HepG2 (cell line): Measurements from ENCODE around the gene TMEM95. TPM values are rescaled to one million over a fixed set of nuclear protein-coding genes. Genes with fewer than 3 reads are reported as not detected.

ENCODE experiments used
- ATAC-seq: fragments of 200-7000 bp; cut with Tn5 transposase; 3 replicates; pipeline ENCODE4 v1.9.1; 2020; ENCODE audit warnings: mild to moderate bottlenecking, moderate library complexity
- BruUV-seq: library from RNA; stranded (reverse); fragments of 400-500 nt; replicated peaks from 2 replicates; lab custom pipeline; 2021; lab: Mats Ljungman, UMichigan
- CTCF ChIA-PET: fragments of 300-600 bp; formaldehyde crosslinking; extraction: SDS; loops from one replicate; lab custom pipeline; 2021; ENCODE audit warnings: low total read pairs, inconsistent platforms, low intra/inter-chr PET ratio; lab: Yijun Ruan, JAX
- POLR2A ChIA-PET: fragments of 350-600 bp; sonication (Branson Sonifier 250); formaldehyde crosslinking; loops from one replicate; lab custom pipeline; 2020; ENCODE audit warnings: antibody characterized with exemption, inconsistent platforms; lab: Yijun Ruan, JAX
- DNase-seq: peaks from one replicate; pipeline ENCODE4 v3.0.0-alpha.2; 2015; ENCODE audit warnings: low spot score
- FAIRE-seq: peaks from 3 replicates; lab custom pipeline; 2011; peaks lifted over from hg19 to GRCh38; lab: Jason Lieb, UNC
- H2AFZ ChIP-seq: one replicate; pipeline ENCODE4 v1.6.1; 2011; ENCODE audit warnings: low read length, inconsistent platforms
- H3K27ac ChIP-seq: fragments of 300-600 bp; 3 replicates; pipeline ENCODE4 v1.8.0; 2011; ENCODE audit warnings: mixed run types, mild to moderate bottlenecking, mixed read lengths, low read length, inconsistent platforms; ENCODE audit not compliant: insufficient read depth; ENCODE audit errors: extremely low read length
- H3K27me3 ChIP-seq, 2 experiments: fragments of 200-600 bp in 1 of 2; 2 replicates in 1 of 2; 3 replicates in 1 of 2; pipeline versions ENCODE4 v1.6.0 to v1.8.0; 2011; ENCODE audit warnings: low read length in 2 of 2, mild to moderate bottlenecking in 2 of 2, moderate library complexity in 2 of 2, inconsistent platforms in 1 of 2; ENCODE audit not compliant: insufficient read depth in 2 of 2, control insufficient read depth in 1 of 2
- H3K36me3 ChIP-seq, 2 experiments: fragments of 200-600 bp in 1 of 2; replicated peaks in 1 of 2; 2 replicates in 1 of 2; 3 replicates in 1 of 2; pipeline versions ENCODE4 v1.5.1 to v1.8.0; 2011; ENCODE audit warnings: low read length in 2 of 2, inconsistent platforms in 1 of 2; ENCODE audit not compliant: insufficient read depth in 2 of 2, control insufficient read depth in 1 of 2
- H3K4me1 ChIP-seq: 2 replicates; pipeline ENCODE4 v1.5.1; 2012; ENCODE audit warnings: low read length, inconsistent platforms; ENCODE audit not compliant: insufficient read depth
- H3K4me2 ChIP-seq: 2 replicates; pipeline ENCODE4 v1.6.0; 2011; ENCODE audit warnings: low read depth, low read length, inconsistent platforms
- H3K4me3 ChIP-seq, 3 experiments: fragments of 200-600 bp in 1 of 3; sonication (generic), shearing (Covaris generic) in 1 of 3; replicated peaks in 1 of 3; 2 replicates each; pipeline ENCODE4 v1.5.1; 2011 to 2016; ENCODE audit warnings: low read length in 3 of 3, inconsistent platforms in 2 of 3, low read depth in 2 of 3, mild to moderate bottlenecking in 2 of 3, control low read depth in 1 of 3, mixed read lengths in 1 of 3; ENCODE audit not compliant: insufficient read depth in 1 of 3
- H3K79me2 ChIP-seq: one replicate; pipeline ENCODE4 v1.6.1; 2011; ENCODE audit warnings: low read length, inconsistent platforms; ENCODE audit not compliant: insufficient read depth
- H3K9ac ChIP-seq: 2 replicates; pipeline ENCODE4 v1.6.0; 2011; ENCODE audit warnings: mild to moderate bottlenecking, low read depth, low read length, inconsistent platforms; ENCODE audit not compliant: insufficient read depth
- H3K9me3 ChIP-seq: 2 replicates; pipeline ENCODE4 v1.5.1; 2012; ENCODE audit warnings: mild to moderate bottlenecking, low read length
- H4K20me1 ChIP-seq: 2 replicates; pipeline ENCODE4 v1.6.0; 2011; ENCODE audit warnings: inconsistent platforms, mild to moderate bottlenecking, low read length, moderate library complexity; ENCODE audit not compliant: insufficient read depth
- ERF ChIP-seq: IDR thresholded peaks from 2 replicates; pipeline ENCODE4 v1.6.1; 2018; ENCODE audit warnings: missing biosample characterization, missing genetic modification reagents
- HNRNPUL1 ChIP-seq: fragments of 200-400 bp; formaldehyde crosslinking; IDR thresholded peaks from 2 replicates; pipeline ENCODE4 v1.6.1; 2017; ENCODE audit warnings: low read depth, mild to moderate bottlenecking, low read length, moderate library complexity
- IRF2 ChIP-seq: IDR thresholded peaks from 2 replicates; pipeline ENCODE4 v1.6.1; 2018; ENCODE audit warnings: missing genetic modification reagents, missing compliant biosample characterization
- KLF15 ChIP-seq: sonication (generic); formaldehyde crosslinking; IDR thresholded peaks from 2 replicates; pipeline ENCODE4 v1.8.1; 2023; ENCODE audit warnings: borderline replicate concordance, mild to moderate bottlenecking, inconsistent platforms, missing genetic modification reagents, mixed read lengths
- MAFK ChIP-seq, 2 experiments: IDR thresholded peaks in 1 of 2; conservative IDR thresholded peaks in 1 of 2; 2 replicates each; pipeline ENCODE4 v1.6.1; 2011; ENCODE audit warnings: improper control_type of control experiment in 2 of 2, low read length in 2 of 2
- MBNL3 ChIP-seq: fragments of 250-450 bp; sonication (Bioruptor Pico); conservative IDR thresholded peaks from 2 replicates; pipeline ENCODE4 v1.8.0; 2022; ENCODE audit warnings: mild to moderate bottlenecking, inconsistent platforms
- NFATC3 ChIP-seq: sonication (generic); formaldehyde crosslinking; IDR thresholded peaks from 2 replicates; pipeline ENCODE4 v1.5.1; 2020; ENCODE audit warnings: mild to moderate bottlenecking, missing genetic modification reagents
- NFE2 ChIP-seq: sonication (generic); formaldehyde crosslinking; IDR thresholded peaks from 2 replicates; pipeline ENCODE4 v1.4.0; 2020; ENCODE audit warnings: missing genetic modification reagents
- PAX8 ChIP-seq: sonication (generic); formaldehyde crosslinking; IDR thresholded peaks from 2 replicates; pipeline ENCODE4 v1.8.0; 2022; ENCODE audit warnings: mild to moderate bottlenecking, missing genetic modification reagents, borderline replicate concordance
- PCBP1 ChIP-seq: fragments of 200-400 bp; formaldehyde crosslinking; IDR thresholded peaks from 2 replicates; pipeline ENCODE4 v1.6.1; 2017; ENCODE audit warnings: mild to moderate bottlenecking, low read depth, low read length, borderline replicate concordance
- TBX2 ChIP-seq: sonication (generic); formaldehyde crosslinking; IDR thresholded peaks from 2 replicates; pipeline ENCODE4 v1.5.0; 2020; ENCODE audit warnings: missing genetic modification reagents, mild to moderate bottlenecking, borderline replicate concordance
- TGIF2 ChIP-seq: IDR thresholded peaks from 2 replicates; pipeline ENCODE4 v1.6.1; 2016; ENCODE audit warnings: control low read depth, missing compliant biosample characterization
- ZBTB42 ChIP-seq: sonication (generic); formaldehyde crosslinking; IDR thresholded peaks from 2 replicates; pipeline ENCODE4 v1.5.0; 2020; ENCODE audit warnings: mild to moderate bottlenecking, missing genetic modification reagents
- ZFYVE20 ChIP-seq: sonication (generic); formaldehyde crosslinking; IDR thresholded peaks from 2 replicates; pipeline ENCODE4 v1.8.0; 2023; ENCODE audit warnings: low read depth, mild to moderate bottlenecking, moderate library complexity, missing genetic modification reagents, borderline replicate concordance
- ZNF232 ChIP-seq: sonication (generic); formaldehyde crosslinking; IDR thresholded peaks from 2 replicates; pipeline ENCODE4 v1.4.0; 2020; ENCODE audit warnings: missing genetic modification reagents, borderline replicate concordance
- ZNF543 ChIP-seq: sonication (generic); formaldehyde crosslinking; IDR thresholded peaks from 2 replicates; pipeline ENCODE4 v1.4.0; 2020; ENCODE audit warnings: mild to moderate bottlenecking, missing genetic modification reagents
- ZNF550 ChIP-seq: sonication (generic); formaldehyde crosslinking; IDR thresholded peaks from 2 replicates; pipeline ENCODE4 v1.4.0; 2020; ENCODE audit warnings: mild to moderate bottlenecking, missing genetic modification reagents, borderline replicate concordance
- WGBS: methylation state at CpG from one replicate; pipeline ENCODE4 v1.1.6; 2017; ENCODE audit warnings: low lambda C conversion rate; 5-methylcytosine and 5-hydroxymethylcytosine counted together
- in situ Hi-C: cut with HindIII; loops from 2 replicates; pipeline ENCODE4 v1.10.0; 2017; ENCODE audit warnings: low pct_unique_long_range_greater_than_20kb; ENCODE audit not compliant: extremely low pct_ligation_motif_present
- intact Hi-C: fragments of 100-400 bp; cut with micrococcal nuclease; formaldehyde crosslinking; loops from one replicate; pipeline ENCODE4 v1.10.0; 2022; ENCODE audit not compliant: unreplicated experiment
- polyA plus RNA-seq, 8 experiments: library from polyadenylated mRNA; depleted of rRNA in 3 of 8; stranded (reverse) in 7 of 8; unstranded in 1 of 8; fragments of >200 nt; fragmentation: Illumina TruSeq in 4 of 8; extraction: Trizol in 4 of 8; gene quantifications; 2 replicates each; pipeline versions ENCODE4 v1.2.1 to v1.2.3, GENCODE V29; 2011 to 2016; ENCODE audit warnings: low read depth in 4 of 8, missing spikeins in 1 of 8, mixed read lengths in 1 of 8; ENCODE audit not compliant: insufficient read depth in 1 of 8
- total RNA-seq, 5 experiments: library from RNA; depleted of rRNA; stranded (reverse); fragments of >200 nt; fragmentation: Illumina TruSeq; extraction: Trizol; gene quantifications; 2 replicates each; pipeline ENCODE4 v1.2.3, GENCODE V29; 2016; ENCODE audit warnings: low read depth in 1 of 5
- TF ChIP-seq, protein P1 (sequence below), 2 experiments: sonication (generic) in 1 of 2; formaldehyde crosslinking in 1 of 2; IDR thresholded peaks; 2 replicates each; pipeline versions ENCODE4 v1.5.1 to v1.6.1; 2011 to 2020; ENCODE audit warnings: borderline replicate concordance in 1 of 2, low read depth in 1 of 2, low read length in 1 of 2, mild to moderate bottlenecking in 1 of 2, missing genetic modification reagents in 1 of 2, moderate library complexity in 1 of 2

Gene TMEM95
- total and polyA plus RNA-seq, 2 of the 13 experiments (the other 11 are each of a cell fraction or from before 2014, with no cell fraction given): not detected

- TF ChIP-seq, protein P1, sequence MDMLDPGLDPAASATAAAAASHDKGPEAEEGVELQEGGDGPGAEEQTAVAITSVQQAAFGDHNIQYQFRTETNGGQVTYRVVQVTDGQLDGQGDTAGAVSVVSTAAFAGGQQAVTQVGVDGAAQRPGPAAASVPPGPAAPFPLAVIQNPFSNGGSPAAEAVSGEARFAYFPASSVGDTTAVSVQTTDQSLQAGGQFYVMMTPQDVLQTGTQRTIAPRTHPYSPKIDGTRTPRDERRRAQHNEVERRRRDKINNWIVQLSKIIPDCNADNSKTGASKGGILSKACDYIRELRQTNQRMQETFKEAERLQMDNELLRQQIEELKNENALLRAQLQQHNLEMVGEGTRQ (IDR thresholded peaks at IDR 0.05; ENCODE audit: low read depth, low read length): no peak
- TF ChIP-seq, protein P1 (CRISPR knock-in tag; IDR thresholded peaks at IDR 0.05; ENCODE audit: borderline replicate concordance): no peak
- TF ChIP-seq ZNF543 (CRISPR knock-in tag): no peak
Observed at GRCh38 chr17:7313890-7314718, 40.9 kb upstream of the TMEM95 start (continued).

DNA sequence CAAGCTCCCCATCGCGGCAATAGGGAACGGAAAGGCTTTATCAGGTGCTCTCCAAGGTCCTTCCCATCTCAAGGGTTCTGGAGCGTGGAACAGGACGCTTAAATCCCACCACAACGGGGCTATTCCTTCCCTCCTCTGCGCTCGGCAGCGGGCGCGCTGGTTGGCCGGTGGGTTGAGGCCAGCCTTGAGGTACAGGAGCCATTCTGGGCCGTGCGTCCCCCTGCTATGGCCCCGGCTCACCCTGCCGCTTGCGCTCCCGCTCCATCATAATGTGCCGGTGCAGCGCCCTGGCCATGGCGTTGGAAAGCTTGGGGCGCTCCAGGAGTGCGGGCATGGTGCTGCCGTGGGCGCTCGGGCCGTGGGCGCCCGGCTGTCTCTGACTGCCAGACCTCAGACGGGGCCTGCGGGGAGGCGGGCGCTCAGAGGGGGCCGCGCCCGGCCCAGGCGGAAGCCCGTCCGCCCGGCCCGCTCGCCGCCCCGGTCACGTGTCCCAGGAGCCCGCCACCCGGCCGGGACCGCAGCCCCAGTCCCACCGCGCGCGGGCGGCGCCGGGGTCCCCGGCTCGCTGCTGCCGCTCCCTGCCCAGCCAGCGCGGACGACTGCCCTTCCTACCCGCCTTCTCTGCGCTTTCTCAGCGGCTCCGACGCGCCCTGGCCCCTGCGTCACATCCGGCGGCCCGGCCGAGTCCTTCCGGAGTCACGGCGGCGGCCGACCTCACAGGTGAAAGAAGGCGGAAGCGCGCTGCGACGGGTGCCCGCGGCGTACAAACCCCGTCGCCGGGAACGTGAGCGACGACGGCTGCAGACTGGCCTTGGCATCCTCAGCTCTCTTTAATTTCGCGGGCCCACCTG lies 40.0 kb upstream of the TMEM95 start, which contains the start of gene GPS2:
Gene GPS2 (minus strand): TSS at position 642 of the 851 bp plus-strand sequence. CDS start 308 bp downstream, at position 334.
- H3K4me1 ChIP-seq: peaks cover 40% of the 10 kb centered on the region
- CTCF ChIA-PET: interaction anchor here (0.7 kb wide), 1 partner anchor 34 kb away, joined by 3 read pairs; the partner anchor contains the start of gene SLC2A4
- POLR2A ChIA-PET: interaction anchor here (0.6 to 5.8 kb wide), 5 partner anchors 12 to 135 kb away, joined by 3 to 47 read pairs (median 12); partner anchors contain the start of genes ACADVL, ASGR1, DLG4 and NEURL4
- peaks cover 34% of the 10 kb centered on the region for H4K20me1 ChIP-seq
- in situ Hi-C loops: no loop called here
- peak; percentile 75 for ATAC-seq
- WGBS: 0% methylated on average over 5 of the region's 95 CpGs
- peak within 1 kb of the TSS; percentile 69 for H3K4me2 ChIP-seq
- no peak for FAIRE-seq
- peak within 1 kb of the TSS; percentile 60 for H3K27ac ChIP-seq
- peaks cover 21 to 51% of the 10 kb centered on the region in 2 experiments for H3K36me3 ChIP-seq
- no peaks in the 10 kb centered on the region for H3K9me3 ChIP-seq
- H3K27me3 ChIP-seq: no peaks in the 10 kb centered on the region
- BruUV-seq: no TSS peak
- H3K9ac ChIP-seq: peak within 1 kb of the TSS; percentile 75
- peak; percentile 81 for DNase-seq
- H3K4me3 ChIP-seq: peak within 1 kb of the TSS; percentile 82 to 89 (median 82)
- intact Hi-C loops: no loop called here
- H2AFZ ChIP-seq: no peak within 1 kb of the TSS
- H3K79me2 ChIP-seq: peaks cover 28% of the 10 kb centered on the region
- TF ChIP-seq ZNF232 (CRISPR knock-in tag) (peak; percentile 21; the same call in 1 of the 2 replicates), PAX8 (CRISPR knock-in tag) (0 out of 2 replicates have a peak, but pooled peaks have one; percentile 26), ZFYVE20 (CRISPR knock-in tag) (no peak), MBNL3 (CRISPR knock-in tag) (no peak), PCBP1 (no peak), ERF (CRISPR knock-in tag) (peak; percentile 90), HNRNPUL1 (no peak), TBX2 (CRISPR knock-in tag) (peak; percentile 56; the same call in 1 of the 2 replicates), TGIF2 (CRISPR knock-in tag) (0 out of 2 replicates have a peak, but pooled peaks have one; percentile 53), MAFK (conservative IDR thresholded peaks at IDR 0.05 in 1 of 2, IDR thresholded peaks at IDR 0.05 in 1 of 2; ENCODE audit: low read length in 2 of 2) (no peak), NFE2 (CRISPR knock-in tag) (no peak), ZNF550 (no peak), ZBTB42 (CRISPR knock-in tag) (no peak), IRF2 (CRISPR knock-in tag) (peak; percentile 75), KLF15 (CRISPR knock-in tag) (no peak), NFATC3 (CRISPR knock-in tag) (no peak)
